ENCODE measurements around the gene BMI1. TPM values are rescaled to one million over a fixed set of nuclear protein-coding genes. Genes with fewer than 3 reads are reported as not detected.

BMI1 gene
- total RNA-seq, 1 donor from 2014 or later: 62.3 TPM

DNA sequence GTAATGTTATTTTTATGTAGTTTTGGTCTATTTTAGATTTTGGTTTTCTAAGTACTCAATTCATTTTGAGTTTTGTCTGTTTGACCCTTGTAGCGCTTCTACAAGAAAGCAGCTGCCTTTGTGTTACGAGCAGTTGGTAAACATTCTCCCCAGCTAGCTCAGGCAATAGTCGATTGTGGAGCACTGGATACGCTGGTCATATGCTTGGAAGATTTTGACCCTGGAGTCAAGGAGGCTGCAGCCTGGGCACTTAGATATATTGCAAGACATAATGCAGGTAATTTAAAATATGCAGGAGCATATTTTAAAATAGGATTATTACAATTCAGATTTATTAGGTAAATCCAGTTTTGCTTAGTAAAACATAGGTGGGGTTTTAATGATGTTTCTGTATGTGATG is 47.5 kb downstream of the BMI1 start:
- Mint-ChIP-seq H3K27ac (ENCODE audit: unreplicated experiment) (no peak overlapping the region), H3K9me3 (ENCODE audit: low read depth) (no peaks in the 10 kb centered on the region), H3K4me3 (ENCODE audit: unreplicated experiment) (no peak overlapping the region), H3K27me3 (ENCODE audit: low read depth) (no peaks in the 10 kb centered on the region), H3K4me1 (ENCODE audit: low read depth) (peaks cover 4% of the 10 kb centered on the region), H3K36me3 (ENCODE audit: low read depth) (no peaks in the 10 kb centered on the region)
- TF ChIP-seq, protein P1, sequence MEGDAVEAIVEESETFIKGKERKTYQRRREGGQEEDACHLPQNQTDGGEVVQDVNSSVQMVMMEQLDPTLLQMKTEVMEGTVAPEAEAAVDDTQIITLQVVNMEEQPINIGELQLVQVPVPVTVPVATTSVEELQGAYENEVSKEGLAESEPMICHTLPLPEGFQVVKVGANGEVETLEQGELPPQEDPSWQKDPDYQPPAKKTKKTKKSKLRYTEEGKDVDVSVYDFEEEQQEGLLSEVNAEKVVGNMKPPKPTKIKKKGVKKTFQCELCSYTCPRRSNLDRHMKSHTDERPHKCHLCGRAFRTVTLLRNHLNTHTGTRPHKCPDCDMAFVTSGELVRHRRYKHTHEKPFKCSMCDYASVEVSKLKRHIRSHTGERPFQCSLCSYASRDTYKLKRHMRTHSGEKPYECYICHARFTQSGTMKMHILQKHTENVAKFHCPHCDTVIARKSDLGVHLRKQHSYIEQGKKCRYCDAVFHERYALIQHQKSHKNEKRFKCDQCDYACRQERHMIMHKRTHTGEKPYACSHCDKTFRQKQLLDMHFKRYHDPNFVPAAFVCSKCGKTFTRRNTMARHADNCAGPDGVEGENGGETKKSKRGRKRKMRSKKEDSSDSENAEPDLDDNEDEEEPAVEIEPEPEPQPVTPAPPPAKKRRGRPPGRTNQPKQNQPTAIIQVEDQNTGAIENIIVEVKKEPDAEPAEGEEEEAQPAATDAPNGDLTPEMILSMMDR (IDR thresholded peaks at IDR 0.05): no peak
- DNase-seq (ENCODE audit: low spot score): no peak

DNA sequence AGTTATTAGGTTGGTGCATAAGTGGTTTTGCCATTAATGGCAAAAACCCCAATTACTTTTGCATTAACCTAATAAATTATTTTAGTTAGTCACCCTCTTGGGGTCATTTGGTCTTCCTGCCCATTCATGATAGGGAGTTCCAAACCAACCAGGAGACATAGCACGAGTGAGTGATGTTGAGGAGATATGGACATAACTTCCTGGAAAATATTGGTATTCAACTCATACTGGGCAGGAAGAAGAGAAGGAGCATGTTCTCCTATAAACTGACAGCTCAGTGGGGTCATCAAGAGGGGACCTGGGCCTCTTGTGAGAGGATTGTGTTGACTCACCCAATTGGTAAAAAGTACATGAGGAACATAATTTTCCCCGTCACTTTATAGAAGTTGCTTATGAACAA is 48.1 kb downstream of the BMI1 start:
- H3K27me3 Mint-ChIP-seq (ENCODE audit: low read depth): no peaks in the 10 kb centered on the region
- H3K4me3 Mint-ChIP-seq (ENCODE audit: unreplicated experiment): no peak overlapping the region
- H3K9me3 Mint-ChIP-seq (ENCODE audit: low read depth): no peaks in the 10 kb centered on the region
- DNase-seq (ENCODE audit: low spot score): no peak
- TF ChIP-seq, protein P1 (IDR thresholded peaks at IDR 0.05): no peak
- H3K4me1 Mint-ChIP-seq (ENCODE audit: low read depth): peaks cover 4% of the 10 kb centered on the region
- H3K27ac Mint-ChIP-seq (ENCODE audit: unreplicated experiment): no peak overlapping the region
- H3K36me3 Mint-ChIP-seq (ENCODE audit: low read depth): no peaks in the 10 kb centered on the region

GRCh38 chr10:22369434-22370072 is 48.7 kb downstream of the BMI1 start:
- H3K4me1 Mint-ChIP-seq (ENCODE audit: low read depth): peaks cover 4% of the 10 kb centered on the region
- TF ChIP-seq, protein P1 (IDR thresholded peaks at IDR 0.05): no peak
- no peaks in the 10 kb centered on the region for H3K27me3 Mint-ChIP-seq (ENCODE audit: low read depth)
- no peaks in the 10 kb centered on the region for H3K36me3 Mint-ChIP-seq (ENCODE audit: low read depth)
- no peak for DNase-seq (ENCODE audit: low spot score)
- H3K4me3 Mint-ChIP-seq (ENCODE audit: unreplicated experiment): no peak overlapping the region
- H3K9me3 Mint-ChIP-seq (ENCODE audit: low read depth): no peaks in the 10 kb centered on the region
- no peak overlapping the region for H3K27ac Mint-ChIP-seq (ENCODE audit: unreplicated experiment)

GRCh38 chr10:22370320-22370719 is 49.4 kb downstream of the BMI1 start:
- peaks cover 4% of the 10 kb centered on the region for H3K4me1 Mint-ChIP-seq (ENCODE audit: low read depth)
- no peaks in the 10 kb centered on the region for H3K27me3 Mint-ChIP-seq (ENCODE audit: low read depth)
- no peak overlapping the region for H3K4me3 Mint-ChIP-seq (ENCODE audit: unreplicated experiment)

DNA sequence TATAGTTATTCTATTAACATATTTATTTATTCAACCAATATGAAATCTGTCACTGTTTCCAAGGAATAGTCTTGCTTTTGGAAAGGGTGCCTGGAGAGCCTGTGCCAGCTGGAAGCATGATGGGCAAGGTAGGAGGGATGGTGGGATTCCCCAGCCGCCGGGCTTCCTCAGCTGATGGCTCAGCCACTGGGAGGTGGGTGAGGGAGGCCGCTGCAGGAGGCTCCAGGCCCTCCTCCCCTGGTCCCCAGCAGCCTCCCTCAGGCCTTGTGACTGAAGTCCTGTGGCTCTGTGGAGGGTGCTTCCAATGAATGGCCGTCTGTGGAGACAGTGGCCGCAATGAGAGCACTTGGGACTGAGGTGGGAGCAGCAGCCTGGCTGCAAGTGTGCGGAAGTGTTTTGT is 51.4 kb downstream of the BMI1 start:
- H3K9me3 Mint-ChIP-seq (ENCODE audit: low read depth): no peaks in the 10 kb centered on the region
- H3K36me3 Mint-ChIP-seq (ENCODE audit: low read depth): no peaks in the 10 kb centered on the region
- H3K4me1 Mint-ChIP-seq (ENCODE audit: low read depth): peaks cover 4% of the 10 kb centered on the region
- TF ChIP-seq, protein P1 (IDR thresholded peaks at IDR 0.05): no peak
- DNase-seq (ENCODE audit: low spot score): no peak
- no peak overlapping the region for H3K4me3 Mint-ChIP-seq (ENCODE audit: unreplicated experiment)
- no peak overlapping the region for H3K27ac Mint-ChIP-seq (ENCODE audit: unreplicated experiment)
- H3K27me3 Mint-ChIP-seq (ENCODE audit: low read depth): no peaks in the 10 kb centered on the region

More at GRCh38 chr10:22370320-22370719, 49.4 kb downstream of the BMI1 start:
- H3K9me3 Mint-ChIP-seq (ENCODE audit: low read depth): no peaks in the 10 kb centered on the region
- TF ChIP-seq, protein P1 (IDR thresholded peaks at IDR 0.05): no peak
- DNase-seq (ENCODE audit: low spot score): no peak
- H3K27ac Mint-ChIP-seq (ENCODE audit: unreplicated experiment): no peak overlapping the region
- no peaks in the 10 kb centered on the region for H3K36me3 Mint-ChIP-seq (ENCODE audit: low read depth)
